ENCODE data around the gene WDR77. TPM values are rescaled to one million over a fixed set of nuclear protein-coding genes. Genes with fewer than 3 reads are reported as not detected.

The WDR77 gene
- total and polyA plus RNA-seq, 2 of the 4 experiments (the other 2 are of a cell fraction) = 80.8 to 87.0 TPM

- no peak overlapping the region for H2AFZ ChIP-seq (replicated peaks; ENCODE audit: low read length, poor library complexity)
- CTCF ChIA-PET = no interaction called here
- H3K4ac ChIP-seq (ENCODE audit: low read depth, low read length) = no peak overlapping the region
- intact Hi-C loops (cut with micrococcal nuclease) = no loop called here
- H4K20me1 ChIP-seq (ENCODE audit: insufficient read depth, low read length) = no peaks in the 10 kb centered on the region
- no peaks in the 10 kb centered on the region for H3K9me1 ChIP-seq (ENCODE audit: insufficient read depth, low read length)
- H3K9ac ChIP-seq (ENCODE audit: low read depth, low read length) = no peak overlapping the region
- ATAC-seq (ENCODE audit: low read depth) (no peak), DNase-seq (no peak)
- POLR2A ChIA-PET (ENCODE audit: unreplicated experiment) = no interaction called here
- no peaks in the 10 kb centered on the region for H3K79me1 ChIP-seq (ENCODE audit: low read depth in 1 of 2, low read length in 2 of 2)
- no peak overlapping the region for H4K5ac ChIP-seq (ENCODE audit: low read depth, low read length)
- no peak overlapping the region for H2AK9ac ChIP-seq (replicated peaks; ENCODE audit: low read depth, low read length, poor library complexity)
- dilution Hi-C loops (cut with HindIII; ENCODE audit: low sequenced_read_pairs, unreplicated experiment) = no loop called here
- H2BK20ac ChIP-seq (ENCODE audit: low read depth, low read length) = no peak overlapping the region
- H3K18ac ChIP-seq (ENCODE audit: low read depth, low read length) = no peak overlapping the region
- no peak overlapping the region for H3K27ac ChIP-seq (ENCODE audit: insufficient read depth, low read length)
- H3K9me3 ChIP-seq (ENCODE audit: control insufficient read depth, insufficient read depth, low read length) = no peaks in the 10 kb centered on the region
- no peak overlapping the region for H3K23ac ChIP-seq (ENCODE audit: low read depth, low read length)
- no peak overlapping the region for H3K56ac ChIP-seq (ENCODE audit: extremely low read depth, insufficient read depth, low read length)
- no TSS peak for BruUV-seq (replicated peaks)
- H3K27me3 ChIP-seq (ENCODE audit: control insufficient read depth, insufficient read depth, low read length) = peaks cover 5% of the 10 kb centered on the region; the same call in 1 of the 2 replicates
- H2BK5ac ChIP-seq (ENCODE audit: low read depth, low read length, poor library complexity, severe bottlenecking) = no peak overlapping the region
- no peak overlapping the region for H4K8ac ChIP-seq (ENCODE audit: low read depth in 2 of 2, low read length in 2 of 2)
- H3K14ac ChIP-seq (replicated peaks; ENCODE audit: low read depth, low read length) = no peak overlapping the region
- no peaks in the 10 kb centered on the region; the same call in 1 of the 2 replicates for H3K4me1 ChIP-seq (ENCODE audit: control insufficient read depth, insufficient read depth, low read length)
- in situ Hi-C loops (cut with MboI; ENCODE audit: low sequenced_read_pairs) = no loop called here
- no peak overlapping the region for H2AK5ac ChIP-seq (ENCODE audit: low read depth, low read length)
- no peak overlapping the region for H3K4me2 ChIP-seq (ENCODE audit: low read depth, low read length)
- no peak overlapping the region for H2BK120ac ChIP-seq (ENCODE audit: low read depth, low read length)
- WGBS, 2 experiments (ENCODE audit: extremely low coverage in 2 of 2, insufficient read length in 1 of 2) = no CpG with 5 or more reads among the region's 3 CpGs
- H3K36me3 ChIP-seq (ENCODE audit: control insufficient read depth, insufficient read depth, low read length) = no peaks in the 10 kb centered on the region
- no peak overlapping the region for H2BK15ac ChIP-seq (ENCODE audit: low read depth, low read length)
- no peak overlapping the region for H3K4me3 ChIP-seq (ENCODE audit: insufficient read depth, low read depth, low read length)
- TF ChIP-seq RCOR1 (IDR thresholded peaks at IDR 0.05; ENCODE audit: insufficient replicate concordance, low read length) (no peak), NFE2L2 (IDR thresholded peaks at IDR 0.05; ENCODE audit: low read depth, low read length) (no peak), ELK1 (IDR thresholded peaks at IDR 0.05; ENCODE audit: borderline replicate concordance, low read depth, low read length) (no peak), POLR2A (IDR thresholded peaks at IDR 0.05; ENCODE audit: low read depth, low read length) (no peak), BHLHE40 (IDR thresholded peaks at IDR 0.05; ENCODE audit: low read depth, low read length) (no peak), RAD21 (IDR thresholded peaks at IDR 0.05; ENCODE audit: low read length) (no peak), SMC3 (IDR thresholded peaks at IDR 0.05; ENCODE audit: low read depth, low read length) (no peak), MXI1 (IDR thresholded peaks at IDR 0.05; ENCODE audit: borderline replicate concordance, low read depth, low read length) (no peak), CHD1 (IDR thresholded peaks at IDR 0.05; ENCODE audit: low read depth, low read length) (no peak), MAZ (IDR thresholded peaks at IDR 0.05; ENCODE audit: borderline replicate concordance, low read depth, low read length) (no peak), FOS (IDR thresholded peaks at IDR 0.05; ENCODE audit: low read depth, low read length) (no peak), RFX5 (IDR thresholded peaks at IDR 0.05; ENCODE audit: low read depth, low read length) (no peak), USF2 (IDR thresholded peaks at IDR 0.05; ENCODE audit: low read depth, low read length) (no peak), CTCF (conservative IDR thresholded peaks at IDR 0.05; ENCODE audit: low read depth, low read length) (no peak), MAFK (IDR thresholded peaks at IDR 0.05; ENCODE audit: low read depth, low read length) (no peak), CEBPB (IDR thresholded peaks at IDR 0.05; ENCODE audit: low read depth, low read length) (no peak)
- H4K91ac ChIP-seq (ENCODE audit: insufficient read depth, low read depth, low read length) = no peak overlapping the region
Measured at GRCh38 chr1:111424281-111424680, 24.8 kb downstream of the WDR77 start.

Measured in IMR-90 (cell line).